Mesendoderm (in vitro differentiated cells): ENCODE measurements around the gene ZSCAN12.

Experiments
- DNase-seq: peaks from one replicate; pipeline ENCODE4 v3.0.0; 2013
- H2AK5ac ChIP-seq: 2 replicates; pipeline ENCODE4 v1.6.1; 2013; ENCODE audit warnings: low read length, inconsistent platforms
- H2BK120ac ChIP-seq: 2 replicates; pipeline ENCODE4 v1.6.1; 2013; ENCODE audit warnings: low read depth, mild to moderate bottlenecking, low read length, moderate library complexity, mixed read lengths
- H2BK15ac ChIP-seq: replicated peaks from 2 replicates; pipeline ENCODE4 v1.6.1; 2013; ENCODE audit warnings: low read depth, mild to moderate bottlenecking, moderate library complexity
- H2BK5ac ChIP-seq: 2 replicates; pipeline ENCODE4 v1.6.1; 2013; ENCODE audit warnings: low read length, inconsistent platforms
- H3K18ac ChIP-seq: 2 replicates; pipeline ENCODE4 v1.6.1; 2013; ENCODE audit warnings: mild to moderate bottlenecking, low read length, mixed read lengths
- H3K23ac ChIP-seq: one replicate; pipeline ENCODE4 v1.6.1; 2013; ENCODE audit warnings: low read length
- H3K27ac ChIP-seq: 2 replicates; pipeline ENCODE4 v1.5.1; 2013; ENCODE audit warnings: low read depth, mild to moderate bottlenecking, inconsistent platforms, low read length, moderate library complexity
- H3K27me3 ChIP-seq: 2 replicates; pipeline ENCODE4 v1.6.1; 2013; ENCODE audit warnings: low read length, control low read depth, mild to moderate bottlenecking, inconsistent platforms; ENCODE audit not compliant: insufficient read depth, poor library complexity
- H3K36me3 ChIP-seq: 2 replicates; pipeline ENCODE4 v1.6.1; 2013; ENCODE audit warnings: low read length, inconsistent platforms; ENCODE audit not compliant: control insufficient read depth, insufficient read depth
- H3K4ac ChIP-seq: one replicate; pipeline ENCODE4 v1.6.1; 2013; ENCODE audit warnings: low read depth, mild to moderate bottlenecking, low read length, moderate library complexity
- H3K4me1 ChIP-seq: 2 replicates; pipeline ENCODE4 v1.6.1; 2013; ENCODE audit warnings: low read depth, low read length, inconsistent platforms; ENCODE audit not compliant: control insufficient read depth
- H3K4me2 ChIP-seq: 2 replicates; pipeline ENCODE4 v1.6.1; 2013; ENCODE audit warnings: low read length
- H3K4me3 ChIP-seq: 2 replicates; pipeline ENCODE4 v1.5.1; 2013; ENCODE audit warnings: mild to moderate bottlenecking, low read length
- H3K56ac ChIP-seq: one replicate; pipeline ENCODE4 v1.6.1; 2013; ENCODE audit warnings: low read length
- H3K79me1 ChIP-seq: 2 replicates; pipeline ENCODE4 v1.6.1; 2013; ENCODE audit warnings: low read length, inconsistent platforms
- H3K79me2 ChIP-seq: 2 replicates; pipeline ENCODE4 v1.6.1; 2013; ENCODE audit warnings: mild to moderate bottlenecking, low read length; ENCODE audit not compliant: control insufficient read depth, insufficient read depth
- H3K9ac ChIP-seq: 2 replicates; pipeline ENCODE4 v1.6.1; 2013; ENCODE audit warnings: low read length, inconsistent platforms
- H4K5ac ChIP-seq: one replicate; pipeline ENCODE4 v1.6.1; 2013; ENCODE audit warnings: low read length
- H4K8ac ChIP-seq: one replicate; pipeline ENCODE4 v1.6.1; 2013; ENCODE audit warnings: low read depth, mild to moderate bottlenecking, control low read depth, low read length, moderate library complexity
- WGBS: extraction: QIAGEN DNeasy Blood & Tissue Kit; methylation state at CpG from one replicate; pipeline ENCODE4 v1.1.7; 2013; ENCODE audit warnings: low lambda C conversion rate, missing lambda C conversion rate; ENCODE audit not compliant: insufficient coverage; ENCODE audit errors: extremely low coverage; 5-methylcytosine and 5-hydroxymethylcytosine counted together

ZSCAN12 gene

DNA sequence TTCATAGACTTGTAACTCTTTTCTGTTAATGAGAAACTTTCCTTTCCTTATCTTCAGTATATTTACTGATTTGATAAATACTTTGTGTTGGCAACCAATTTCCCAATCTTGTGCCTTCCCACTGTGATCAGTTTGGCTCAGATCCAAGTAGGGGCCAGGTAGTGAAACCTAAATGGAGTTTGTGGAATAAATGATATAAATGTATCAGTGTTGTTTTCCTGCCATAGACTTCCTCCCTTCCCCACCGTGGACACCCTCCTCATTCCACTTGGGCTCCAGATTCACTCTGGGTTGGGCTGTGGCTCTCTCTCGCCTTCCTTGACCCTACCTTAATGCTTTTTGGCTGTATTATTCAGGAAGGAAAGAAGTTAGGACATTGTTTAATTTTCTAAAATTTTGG lies 48.5 kb downstream of the ZSCAN12 start:
- H3K36me3 ChIP-seq = no peaks in the 10 kb centered on the region
- H3K56ac ChIP-seq = peak overlapping the region; percentile 31
- no peak overlapping the region for H3K4ac ChIP-seq
- H4K5ac ChIP-seq = no peak overlapping the region
- H3K4me1 ChIP-seq = peaks cover 1% of the 10 kb centered on the region
- no peak overlapping the region for H3K27ac ChIP-seq
- H2AK5ac ChIP-seq = no peak overlapping the region
- H3K9ac ChIP-seq = peak overlapping the region; percentile 21
- H2BK120ac ChIP-seq = no peak overlapping the region
- H2BK15ac ChIP-seq = no peak overlapping the region
- H3K4me3 ChIP-seq = no peak overlapping the region
- H3K27me3 ChIP-seq = no peaks in the 10 kb centered on the region
- DNase-seq = no peak
- H3K4me2 ChIP-seq = peak overlapping the region; percentile 14
- H3K79me2 ChIP-seq = peaks cover 12% of the 10 kb centered on the region
- no peak overlapping the region for H4K8ac ChIP-seq
- H2BK5ac ChIP-seq = no peak overlapping the region
- H3K18ac ChIP-seq = no peak overlapping the region
- WGBS = no CpG with 5 or more reads among the region's 2 CpGs
- no peak overlapping the region for H3K23ac ChIP-seq
- H3K79me1 ChIP-seq = peaks cover 5% of the 10 kb centered on the region

DNA sequence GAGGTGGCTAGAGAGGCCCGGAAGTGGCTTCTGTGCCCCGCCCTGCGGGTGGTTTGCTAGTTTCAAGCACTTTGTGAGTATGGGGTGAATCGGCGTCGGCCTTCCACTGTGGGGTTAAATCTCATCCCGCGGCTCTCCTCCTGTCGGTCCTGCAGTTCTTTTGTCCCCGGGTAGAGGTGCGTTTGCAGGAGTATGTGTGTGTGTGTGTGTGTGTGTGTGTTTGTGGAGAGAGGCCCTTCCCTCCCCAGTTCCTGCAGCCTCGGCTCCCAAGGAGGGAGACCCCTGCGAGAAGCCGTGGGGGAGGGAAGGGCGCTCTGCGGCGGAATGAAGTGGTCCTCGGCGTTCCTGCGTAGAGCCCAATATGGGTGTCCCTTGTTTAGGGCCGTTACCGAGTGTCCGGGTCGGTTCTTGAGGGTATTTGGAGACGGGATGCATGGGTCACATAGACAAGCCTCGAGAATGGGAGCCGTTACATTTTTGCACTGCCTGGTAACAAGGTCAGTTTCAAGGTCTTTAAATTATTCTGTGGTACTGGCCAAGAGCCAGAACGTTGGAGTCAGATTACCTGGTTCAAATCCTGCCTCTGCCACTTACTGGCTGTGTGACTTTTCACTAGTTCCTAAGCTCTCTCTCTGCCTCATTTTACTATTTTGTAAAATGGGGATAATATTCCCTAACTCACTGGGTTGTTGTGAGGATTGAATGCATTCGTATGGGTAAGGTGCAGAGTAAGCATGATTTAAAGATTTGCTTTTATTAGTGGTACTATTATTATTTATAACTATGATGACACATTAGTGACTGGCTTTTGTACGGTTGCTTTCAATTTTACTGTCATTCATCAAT lies 49.4 kb downstream of the ZSCAN12 start, which contains the start of gene ZKSCAN3:
TSS of gene ZKSCAN3 (plus strand) at position 56 of the 846 bp plus-strand sequence. CDS start 9,640 bp downstream, outside the sequence.
- WGBS = no CpG with 5 or more reads among the region's 30 CpGs

DNA sequence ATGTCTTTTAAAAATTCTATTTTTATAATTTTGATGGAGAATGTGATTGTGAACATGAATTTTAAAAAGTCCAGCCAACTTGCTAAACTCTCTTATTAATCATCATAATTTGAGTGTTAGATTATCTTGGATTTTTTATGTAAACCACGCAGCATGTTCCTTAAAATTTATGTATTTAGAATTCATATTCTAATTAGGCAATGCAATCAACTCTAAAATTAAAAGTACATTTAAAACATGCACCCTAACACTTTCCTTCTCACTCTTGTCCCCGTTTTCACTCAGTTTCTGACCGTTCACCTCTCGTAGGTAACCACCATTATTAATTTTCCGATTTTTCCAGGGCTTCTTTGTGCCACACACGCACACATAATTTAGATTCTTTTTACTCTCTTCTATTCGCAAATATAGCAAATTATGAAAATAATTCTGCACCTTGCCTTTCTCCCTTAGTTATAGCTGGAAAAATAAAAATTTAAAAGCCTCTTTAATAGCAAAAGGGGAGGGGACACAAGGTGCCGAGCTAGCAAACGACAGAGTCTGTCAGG lies 50.1 kb downstream of the ZSCAN12 start:
- DNase-seq = no peak
- H2BK5ac ChIP-seq = no peak overlapping the region
- H4K8ac ChIP-seq = no peak overlapping the region
- H3K36me3 ChIP-seq = no peaks in the 10 kb centered on the region
- no peaks in the 10 kb centered on the region for H3K27me3 ChIP-seq
- H3K9ac ChIP-seq = peak overlapping the region; percentile 14
- no peaks in the 10 kb centered on the region for H3K4me1 ChIP-seq
- peak overlapping the region; percentile 19 for H3K4me2 ChIP-seq
- no CpG with 5 or more reads among the region's 9 CpGs for WGBS
- H3K18ac ChIP-seq = no peak overlapping the region
- peaks cover 12% of the 10 kb centered on the region for H3K79me2 ChIP-seq
- H3K79me1 ChIP-seq = peaks cover 5% of the 10 kb centered on the region
- no peak overlapping the region for H2AK5ac ChIP-seq
- H2BK120ac ChIP-seq = no peak overlapping the region
- no peak overlapping the region for H3K56ac ChIP-seq
- H2BK15ac ChIP-seq = peak overlapping the region; percentile 85
- H4K5ac ChIP-seq = no peak overlapping the region
- no peak overlapping the region for H3K27ac ChIP-seq
- H3K4ac ChIP-seq = no peak overlapping the region
- H3K23ac ChIP-seq = no peak overlapping the region
- H3K4me3 ChIP-seq = peak overlapping the region; percentile 37

More for the DNA sequence above, 49.4 kb downstream of the ZSCAN12 start, which contains the start of gene ZKSCAN3:
- H3K79me1 ChIP-seq = peaks cover 5% of the 10 kb centered on the region
- peak within 1 kb of the TSS; percentile 85 for H3K56ac ChIP-seq
- no peak within 1 kb of the TSS for H4K8ac ChIP-seq
- H2BK15ac ChIP-seq = peak within 1 kb of the TSS; percentile 85
- H3K36me3 ChIP-seq = no peaks in the 10 kb centered on the region
- no peaks in the 10 kb centered on the region for H3K4me1 ChIP-seq
- H3K9ac ChIP-seq = peak within 1 kb of the TSS; percentile 72
- H3K23ac ChIP-seq = no peak within 1 kb of the TSS
- H3K4ac ChIP-seq = peak within 1 kb of the TSS; percentile 43
- no peak within 1 kb of the TSS for H2BK120ac ChIP-seq
- no peaks in the 10 kb centered on the region for H3K27me3 ChIP-seq
- no peak within 1 kb of the TSS for H2AK5ac ChIP-seq
- peak within 1 kb of the TSS; percentile 70 for H3K4me2 ChIP-seq
- H3K4me3 ChIP-seq = peak within 1 kb of the TSS; percentile 92
- H3K79me2 ChIP-seq = peaks cover 12% of the 10 kb centered on the region
- peak within 1 kb of the TSS; percentile 21 for H2BK5ac ChIP-seq
- DNase-seq = peak; percentile 92
- H3K18ac ChIP-seq = peak within 1 kb of the TSS; percentile 55
- H4K5ac ChIP-seq = no peak within 1 kb of the TSS
- H3K27ac ChIP-seq = peak within 1 kb of the TSS; percentile 42

DNA sequence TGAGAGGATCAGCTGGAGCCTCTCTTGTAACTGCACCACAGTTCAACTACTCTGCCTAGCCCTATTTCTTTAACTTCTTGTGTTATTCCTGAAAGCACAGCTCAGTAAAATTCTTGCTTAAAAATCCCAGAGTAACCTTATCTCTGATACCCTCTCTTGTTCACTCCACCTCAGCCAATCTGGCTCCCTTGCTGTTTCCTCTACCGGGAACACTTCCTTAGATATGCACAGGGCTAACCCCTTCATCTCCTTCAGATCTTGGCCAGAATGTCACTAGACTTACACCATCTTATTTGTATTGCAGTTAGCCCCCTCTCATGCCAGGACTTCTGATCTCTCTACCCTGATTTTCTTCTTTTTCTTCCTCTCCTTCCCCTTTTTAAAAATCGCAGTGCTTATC lies 52.4 kb downstream of the ZSCAN12 start:
- no peak overlapping the region for H3K4ac ChIP-seq
- H3K4me1 ChIP-seq = no peaks in the 10 kb centered on the region
- H2BK120ac ChIP-seq = no peak overlapping the region
- H3K18ac ChIP-seq = no peak overlapping the region
- no peak overlapping the region for H4K5ac ChIP-seq
- no peak overlapping the region for H3K9ac ChIP-seq
- H2BK15ac ChIP-seq = no peak overlapping the region
- no peak overlapping the region for H3K27ac ChIP-seq
- DNase-seq = peak; percentile 25
- peaks cover 9% of the 10 kb centered on the region for H3K79me2 ChIP-seq
- H2BK5ac ChIP-seq = no peak overlapping the region
- H3K4me2 ChIP-seq = no peak overlapping the region
- no CpG with 5 or more reads among the region's 2 CpGs for WGBS
- no peak overlapping the region for H3K4me3 ChIP-seq
- H2AK5ac ChIP-seq = no peak overlapping the region
- no peaks in the 10 kb centered on the region for H3K36me3 ChIP-seq
- H3K56ac ChIP-seq = no peak overlapping the region
- H4K8ac ChIP-seq = no peak overlapping the region
- H3K23ac ChIP-seq = no peak overlapping the region
- peaks cover 4% of the 10 kb centered on the region for H3K79me1 ChIP-seq
- H3K27me3 ChIP-seq = no peaks in the 10 kb centered on the region

DNA sequence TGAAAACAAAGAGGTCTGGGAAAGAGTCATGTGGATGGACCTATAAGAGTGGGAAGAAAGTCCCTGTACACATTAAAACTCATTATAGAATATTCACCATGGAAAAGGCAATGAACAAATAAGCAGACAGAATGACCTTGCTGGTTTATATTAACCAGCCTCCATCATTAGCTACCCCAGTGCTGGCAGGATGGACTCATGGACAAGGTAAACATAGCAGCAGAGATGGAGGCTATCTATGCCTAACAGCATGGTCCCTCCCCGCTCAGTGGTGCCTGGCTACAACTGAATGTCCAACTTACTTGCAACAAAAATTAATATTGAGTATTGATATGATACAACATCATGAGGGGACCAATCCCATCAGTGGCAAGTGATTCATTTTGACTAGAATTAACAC lies 54.3 kb downstream of the ZSCAN12 start:
- Histone ChIP-seq H2BK5ac (no peak overlapping the region), H3K36me3 (no peaks in the 10 kb centered on the region), H3K56ac (no peak overlapping the region), H2BK15ac (no peak overlapping the region), H3K4me2 (no peak overlapping the region), H3K4me3 (no peak overlapping the region), H3K79me2 (peaks cover under 1% of the 10 kb centered on the region), H2AK5ac (no peak overlapping the region), H3K27me3 (no peaks in the 10 kb centered on the region), H4K8ac (no peak overlapping the region), H3K9ac (no peak overlapping the region), H3K79me1 (no peaks in the 10 kb centered on the region), H3K23ac (no peak overlapping the region), H2BK120ac (no peak overlapping the region), H3K4me1 (no peaks in the 10 kb centered on the region), H3K27ac (no peak overlapping the region), H4K5ac (no peak overlapping the region), H3K18ac (no peak overlapping the region), H3K4ac (no peak overlapping the region)
- no peak for DNase-seq
- no CpG with 5 or more reads among the region's 1 CpG for WGBS
